GM23248 (cell line): Measurements from ENCODE around the gene SCRN3. TPM values are rescaled to one million over a fixed set of nuclear protein-coding genes. Genes with fewer than 3 reads are reported as not detected.

Source experiments
- DNase-seq: peaks from one replicate; pipeline ENCODE4 v3.0.0-alpha.2; 2015
- H2AFZ ChIP-seq: fragments of 200-600 bp; sonication (generic); 2 replicates; pipeline ENCODE4 v1.6.1; 2016; ENCODE audit warnings: antibody characterized with exemption
- H3F3A ChIP-seq: fragments of 200-600 bp; sonication (generic); 2 replicates; pipeline ENCODE4 v1.6.1; 2016; ENCODE audit warnings: mild to moderate bottlenecking, antibody characterized with exemption, mixed run types; ENCODE audit not compliant: insufficient read depth
- H3K27ac ChIP-seq: fragments of 200-600 bp; sonication (generic); 2 replicates; pipeline ENCODE4 v1.5.1; 2016; ENCODE audit warnings: mild to moderate bottlenecking
- H3K27me3 ChIP-seq: fragments of 200-600 bp; sonication (generic); replicated peaks from 2 replicates; pipeline ENCODE4 v1.6.1; 2016; ENCODE audit warnings: mild to moderate bottlenecking; ENCODE audit not compliant: insufficient read depth
- H3K36me3 ChIP-seq: fragments of 200-600 bp; sonication (generic); 2 replicates; pipeline ENCODE4 v1.6.1; 2016; ENCODE audit warnings: low read depth, mild to moderate bottlenecking
- H3K4me1 ChIP-seq: fragments of 200-600 bp; sonication (generic); 2 replicates; pipeline ENCODE4 v1.6.1; 2016; ENCODE audit warnings: mild to moderate bottlenecking; ENCODE audit not compliant: insufficient read depth
- H3K4me2 ChIP-seq: fragments of 200-600 bp; sonication (generic); one replicate; pipeline ENCODE4 v1.6.1; 2016; ENCODE audit warnings: mild to moderate bottlenecking; ENCODE audit not compliant: unreplicated experiment
- H3K4me3 ChIP-seq: fragments of 200-600 bp; sonication (generic); 2 replicates; pipeline ENCODE4 v1.5.1; 2016; ENCODE audit warnings: mild to moderate bottlenecking
- H3K79me2 ChIP-seq: fragments of 200-600 bp; sonication (generic); 2 replicates; pipeline ENCODE4 v1.6.1; 2016; ENCODE audit warnings: mild to moderate bottlenecking; ENCODE audit not compliant: insufficient read depth
- H3K9ac ChIP-seq: fragments of 200-600 bp; sonication (generic); 2 replicates; pipeline ENCODE4 v1.6.1; 2016; ENCODE audit warnings: mild to moderate bottlenecking
- H3K9me2 ChIP-seq: fragments of 200-600 bp; sonication (generic); 2 replicates; pipeline ENCODE4 v1.6.1; 2016; ENCODE audit warnings: mixed run types, mild to moderate bottlenecking, moderate library complexity; ENCODE audit not compliant: insufficient read depth
- H3K9me3 ChIP-seq: fragments of 200-600 bp; sonication (generic); one replicate; pipeline ENCODE4 v1.6.1; 2017; ENCODE audit warnings: low read depth
- H4K20me1 ChIP-seq: fragments of 200-600 bp; sonication (generic); 2 replicates; pipeline ENCODE4 v1.6.0; 2016; ENCODE audit not compliant: insufficient read depth
- EZH2 ChIP-seq: fragments of 200-600 bp; sonication (generic); IDR thresholded peaks from 2 replicates; pipeline ENCODE4 v1.6.1; 2018; ENCODE audit warnings: antibody characterized with exemption, mild to moderate bottlenecking; ENCODE audit not compliant: insufficient read depth, poor library complexity, severe bottlenecking
- EZH2phosphoT487 ChIP-seq: fragments of 200-600 bp; sonication (generic); IDR thresholded peaks from 2 replicates; pipeline ENCODE4 v1.6.1; 2018; ENCODE audit warnings: antibody characterized with exemption, moderate library complexity, mild to moderate bottlenecking, low read depth; ENCODE audit not compliant: insufficient read depth
- WGBS, 2 experiments: methylation state at CpG; one replicate each; pipeline ENCODE4 v1.1.6; 2015 to 2017; ENCODE audit warnings: low lambda C conversion rate in 2 of 2, low coverage in 1 of 2; ENCODE audit errors: missing lambda C conversion rate in 2 of 2; 5-methylcytosine and 5-hydroxymethylcytosine counted together
- in situ Hi-C: fragments of 300-500 bp; cut with MboI; formaldehyde crosslinking; loops from 2 replicates; pipeline ENCODE4 v1.15.0; 2020
- polyA plus RNA-seq: library from polyadenylated mRNA; unstranded; fragments of >200 nt; fragmentation: Nextera tagmentation; extraction: Ambion mirVana; gene quantifications from 2 replicates; pipeline ENCODE4 v1.2.1, GENCODE V29; 2016
- total RNA-seq: library from RNA; depleted of rRNA; stranded (reverse); fragments of >200 nt; shearing (Covaris generic); gene quantifications from 2 replicates; pipeline ENCODE4 v1.2.3, GENCODE V29; 2014; rRNA removed

The SCRN3 gene
- total and polyA plus RNA-seq, 2 experiments from 2014 or later, result 17.3 to 19.1 TPM

- H2AFZ ChIP-seq, result peak overlapping the region; percentile 63
- no peak overlapping the region for H3K27ac ChIP-seq
- no peaks in the 10 kb centered on the region for H4K20me1 ChIP-seq
- H3K9me3 ChIP-seq, result no peaks in the 10 kb centered on the region
- DNase-seq, result peak; percentile 37
- in situ Hi-C loops, result no loop called here
- TF ChIP-seq EZH2phosphoT487, result no peak
- TF ChIP-seq EZH2, result no peak
- H3K4me3 ChIP-seq, result no peak overlapping the region
- H3K9ac ChIP-seq, result no peak overlapping the region
- H3K9me2 ChIP-seq, result no peaks in the 10 kb centered on the region
- no peaks in the 10 kb centered on the region for H3K27me3 ChIP-seq
- H3K4me2 ChIP-seq, result no peak overlapping the region
- H3F3A ChIP-seq, result no peaks in the 10 kb centered on the region; the same call in 1 of the 2 replicates
- H3K4me1 ChIP-seq, result no peaks in the 10 kb centered on the region
- no peaks in the 10 kb centered on the region for H3K79me2 ChIP-seq
- H3K36me3 ChIP-seq, result no peaks in the 10 kb centered on the region
- 56 to 63% methylated on average over 3 of the region's 3 CpGs for WGBS, 2 experiments
Observed at GRCh38 chr2:174473796-174474195, 78.3 kb downstream of the SCRN3 start.

GRCh38 chr2:174477759-174478158 is 82.2 kb downstream of the SCRN3 start:
- no peaks in the 10 kb centered on the region for H3K4me1 ChIP-seq
- H2AFZ ChIP-seq, result no peak overlapping the region
- H3K27ac ChIP-seq, result no peak overlapping the region
- in situ Hi-C loops, result no loop called here
- H3K4me2 ChIP-seq, result no peak overlapping the region
- no peaks in the 10 kb centered on the region for H3K79me2 ChIP-seq
- no peaks in the 10 kb centered on the region for H3K36me3 ChIP-seq
- H3K9ac ChIP-seq, result no peak overlapping the region
- 56% methylated on average over 1 of the region's 1 CpG for WGBS, 2 experiments
- no peaks in the 10 kb centered on the region; the same call in 1 of the 2 replicates for H3F3A ChIP-seq
- H3K9me3 ChIP-seq, result no peaks in the 10 kb centered on the region
- H3K27me3 ChIP-seq, result no peaks in the 10 kb centered on the region
- no peak for TF ChIP-seq EZH2phosphoT487
- TF ChIP-seq EZH2, result no peak
- no peaks in the 10 kb centered on the region for H4K20me1 ChIP-seq
- no peak overlapping the region for H3K4me3 ChIP-seq
- no peak for DNase-seq
- no peaks in the 10 kb centered on the region for H3K9me2 ChIP-seq

Other genes starting within 250 kb of the SCRN3 start
- 64.3 and 73.9 TPM in 2 replicates for gene OLA1, start 147.2 kb upstream of the SCRN3 start, total RNA-seq
- gene OLA1, start 147.2 kb upstream of the SCRN3 start, polyA plus RNA-seq, result 106 and 114 TPM in 2 replicates
- gene SP9, start 60.8 kb upstream of the SCRN3 start, total RNA-seq, result not detected in 2 replicates
- gene SP9, start 60.8 kb upstream of the SCRN3 start, polyA plus RNA-seq, result not detected in 2 replicates
- 3.4 and 3.8 TPM in 2 replicates for gene GPR155, start 91.3 kb downstream of the SCRN3 start, total RNA-seq
- gene GPR155, start 91.3 kb downstream of the SCRN3 start, polyA plus RNA-seq, result 2.6 and 3.2 TPM in 2 replicates
- gene WIPF1, start 202.1 kb downstream of the SCRN3 start, total RNA-seq, result 20.1 and 21.4 TPM in 2 replicates
- 47.8 and 50.3 TPM in 2 replicates for gene WIPF1, start 202.1 kb downstream of the SCRN3 start, polyA plus RNA-seq